ENCODE data around the gene CD6. TPM values are rescaled to one million over a fixed set of nuclear protein-coding genes. Genes with fewer than 3 reads are reported as not detected.

Gene CD6
- total RNA-seq, 2 donors from 2014 or later = 3.0 to 3.8 TPM

DNA sequence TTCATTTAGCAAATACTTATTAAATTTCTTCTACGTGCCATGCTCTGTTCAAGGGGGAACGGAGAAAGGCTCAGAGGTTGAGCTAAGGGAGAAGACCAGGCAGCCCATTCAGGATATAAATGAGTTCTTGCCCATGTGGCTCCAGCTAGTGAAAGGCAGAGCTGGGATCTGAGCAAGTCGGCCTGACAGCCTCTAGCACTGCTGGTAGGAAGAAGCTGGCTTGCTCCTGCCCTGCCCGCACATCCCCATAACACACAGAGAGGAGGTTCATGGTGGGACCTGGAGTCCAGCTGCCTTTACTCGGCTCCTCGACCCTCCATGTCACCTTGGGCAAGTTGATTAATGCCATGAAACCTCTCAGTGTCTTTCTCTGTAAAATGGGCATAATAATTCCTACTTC lies 21.5 kb upstream of the CD6 start:
- Histone ChIP-seq H3K4me1 (no peaks in the 10 kb centered on the region), H3K27ac (no peak overlapping the region), H3K36me3 (no peaks in the 10 kb centered on the region), H3K9ac (ENCODE audit: low read depth in 2 of 2, low read length in 2 of 2) (peak overlapping the region in 1 of 2 donors; percentile 24), H3K9me3 (no peaks in the 10 kb centered on the region), H3K27me3 (no peaks in the 10 kb centered on the region), H3K4me3 (peak overlapping the region; percentile 36)
- intact Hi-C loops (cut with DNase I) = no loop called here
- TF ChIP-seq, protein P1, sequence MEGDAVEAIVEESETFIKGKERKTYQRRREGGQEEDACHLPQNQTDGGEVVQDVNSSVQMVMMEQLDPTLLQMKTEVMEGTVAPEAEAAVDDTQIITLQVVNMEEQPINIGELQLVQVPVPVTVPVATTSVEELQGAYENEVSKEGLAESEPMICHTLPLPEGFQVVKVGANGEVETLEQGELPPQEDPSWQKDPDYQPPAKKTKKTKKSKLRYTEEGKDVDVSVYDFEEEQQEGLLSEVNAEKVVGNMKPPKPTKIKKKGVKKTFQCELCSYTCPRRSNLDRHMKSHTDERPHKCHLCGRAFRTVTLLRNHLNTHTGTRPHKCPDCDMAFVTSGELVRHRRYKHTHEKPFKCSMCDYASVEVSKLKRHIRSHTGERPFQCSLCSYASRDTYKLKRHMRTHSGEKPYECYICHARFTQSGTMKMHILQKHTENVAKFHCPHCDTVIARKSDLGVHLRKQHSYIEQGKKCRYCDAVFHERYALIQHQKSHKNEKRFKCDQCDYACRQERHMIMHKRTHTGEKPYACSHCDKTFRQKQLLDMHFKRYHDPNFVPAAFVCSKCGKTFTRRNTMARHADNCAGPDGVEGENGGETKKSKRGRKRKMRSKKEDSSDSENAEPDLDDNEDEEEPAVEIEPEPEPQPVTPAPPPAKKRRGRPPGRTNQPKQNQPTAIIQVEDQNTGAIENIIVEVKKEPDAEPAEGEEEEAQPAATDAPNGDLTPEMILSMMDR (IDR thresholded peaks at IDR 0.05) = no peak
- no peak for DNase-seq

DNA sequence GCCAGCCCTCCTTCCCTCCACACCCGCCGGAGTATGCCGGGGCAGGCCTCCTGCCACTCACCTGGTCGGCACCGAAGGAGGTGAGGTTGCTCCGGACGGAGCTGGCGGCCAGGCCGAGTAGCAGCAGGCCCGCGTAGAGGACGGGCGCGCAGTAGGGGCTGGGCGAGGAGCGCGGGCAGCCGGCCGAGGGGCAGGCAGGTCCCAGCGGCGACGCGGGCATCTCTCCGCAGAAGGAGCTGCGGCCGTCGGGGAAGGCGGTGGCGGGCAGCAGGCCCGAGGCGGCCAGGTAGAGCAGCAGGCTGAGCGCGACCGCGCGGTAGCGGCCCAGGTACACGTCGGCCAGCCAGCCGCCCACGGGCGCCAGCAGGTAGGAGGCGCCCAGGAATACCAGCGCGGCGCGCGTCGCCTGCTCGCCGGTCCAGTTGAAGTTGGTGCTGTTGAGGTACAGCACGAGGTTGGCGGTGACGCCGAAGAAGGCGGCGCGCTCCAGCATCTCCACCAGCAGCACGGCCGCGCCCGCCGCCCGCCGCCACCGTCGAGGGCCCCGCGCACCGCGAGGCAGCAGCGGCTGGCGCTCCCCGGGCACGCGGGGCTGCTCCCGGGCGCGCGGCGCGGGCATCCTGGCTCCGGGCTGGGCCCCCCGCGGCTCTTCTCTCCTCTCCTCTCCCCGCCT lies 20.4 kb upstream of the CD6 start:
- Histone ChIP-seq H3K36me3 (no peaks in the 10 kb centered on the region), H3K27me3 (no peaks in the 10 kb centered on the region), H3K4me1 (no peaks in the 10 kb centered on the region), H3K4me3 (peak overlapping the region; percentile 36), H3K9me3 (no peaks in the 10 kb centered on the region), H3K27ac (no peak overlapping the region), H3K9ac (ENCODE audit: low read depth in 2 of 2, low read length in 2 of 2) (peak overlapping the region; percentile 70 to 87)
- no peak for DNase-seq
- TF ChIP-seq, protein P1 (IDR thresholded peaks at IDR 0.05) = no peak
- intact Hi-C loops (cut with DNase I) = no loop called here

DNA sequence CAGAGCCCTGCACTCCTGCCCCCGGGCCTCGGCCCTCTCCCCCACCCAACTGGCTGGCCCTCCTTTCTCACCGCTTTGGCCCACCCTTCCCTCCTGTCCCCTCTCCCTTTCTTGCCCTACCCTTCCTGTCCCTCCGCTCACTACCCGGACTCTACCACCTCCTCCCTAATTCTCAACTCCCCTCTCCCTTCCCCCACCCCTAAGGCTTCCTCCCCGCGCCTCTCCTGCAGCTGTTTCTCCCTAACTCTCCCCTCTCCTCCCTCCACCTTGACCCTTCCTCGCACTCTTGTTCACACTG lies 19.9 kb upstream of the CD6 start:
- Histone ChIP-seq H3K4me3 (peak overlapping the region; percentile 36), H3K36me3 (no peaks in the 10 kb centered on the region), H3K27ac (peak overlapping the region; percentile 76), H3K27me3 (no peaks in the 10 kb centered on the region), H3K9ac (ENCODE audit: low read depth in 2 of 2, low read length in 2 of 2) (peak overlapping the region; percentile 70 to 87), H3K4me1 (no peaks in the 10 kb centered on the region), H3K9me3 (no peaks in the 10 kb centered on the region)
- intact Hi-C loops (cut with DNase I) = no loop called here
- TF ChIP-seq, protein P1 (IDR thresholded peaks at IDR 0.05) = no peak
- no peak for DNase-seq

DNA sequence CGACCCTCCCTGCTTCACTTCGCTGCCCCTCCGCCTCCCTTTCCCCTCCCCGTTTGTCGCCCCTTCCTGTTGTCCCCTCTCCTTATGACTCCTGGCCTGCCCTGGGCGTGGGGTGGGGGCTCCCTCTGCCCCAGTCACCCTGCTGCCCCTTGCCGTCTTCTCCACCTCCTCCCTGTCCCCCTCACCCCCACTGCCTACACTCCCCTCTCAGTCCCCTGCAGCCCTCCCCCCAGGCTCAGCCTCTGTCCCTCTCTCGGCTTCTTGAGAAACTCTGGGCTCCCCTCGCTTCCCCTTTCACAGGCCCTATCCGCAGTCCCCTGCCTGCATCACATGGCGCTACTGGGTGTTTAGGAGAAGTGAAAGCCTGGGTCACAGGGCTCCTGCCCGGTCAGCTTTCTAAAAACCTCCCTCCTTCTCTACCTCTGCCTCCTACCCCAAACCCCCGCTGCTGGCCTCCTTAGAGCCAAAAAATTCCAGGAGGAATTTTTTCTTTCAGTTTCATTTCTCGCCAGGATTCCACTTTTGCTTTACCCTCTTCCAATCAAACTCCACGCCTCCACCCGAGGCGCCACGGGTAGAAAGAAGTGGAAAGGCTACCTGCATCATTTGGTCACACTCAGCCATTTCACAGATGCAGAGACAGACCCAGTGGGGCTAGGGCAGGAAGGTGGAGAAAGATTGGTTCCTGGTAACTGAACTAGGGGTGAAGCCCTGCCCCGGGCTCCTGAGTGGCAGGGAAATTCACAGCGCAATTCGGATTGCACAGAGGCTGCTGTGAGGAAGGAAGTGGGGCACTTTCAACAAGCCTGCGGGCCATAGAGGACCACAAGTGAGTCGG lies 19.4 kb upstream of the CD6 start, which contains the start of gene SLC15A3:
SLC15A3 (minus strand) TSS at position 273 of the 838 bp plus-strand sequence. CDS start 625 bp downstream, outside the sequence.
- Histone ChIP-seq H3K27ac (peak within 1 kb of the TSS; percentile 76), H3K9ac (ENCODE audit: low read depth in 2 of 2, low read length in 2 of 2) (peak within 1 kb of the TSS; percentile 70 to 87), H3K9me3 (no peaks in the 10 kb centered on the region), H3K4me3 (peak within 1 kb of the TSS; percentile 36), H3K27me3 (no peaks in the 10 kb centered on the region), H3K36me3 (no peaks in the 10 kb centered on the region), H3K4me1 (no peaks in the 10 kb centered on the region)
- intact Hi-C loops (cut with DNase I) = no loop called here
- peak; percentile 47 for DNase-seq
- TF ChIP-seq, protein P1 (IDR thresholded peaks at IDR 0.05) = no peak

DNA sequence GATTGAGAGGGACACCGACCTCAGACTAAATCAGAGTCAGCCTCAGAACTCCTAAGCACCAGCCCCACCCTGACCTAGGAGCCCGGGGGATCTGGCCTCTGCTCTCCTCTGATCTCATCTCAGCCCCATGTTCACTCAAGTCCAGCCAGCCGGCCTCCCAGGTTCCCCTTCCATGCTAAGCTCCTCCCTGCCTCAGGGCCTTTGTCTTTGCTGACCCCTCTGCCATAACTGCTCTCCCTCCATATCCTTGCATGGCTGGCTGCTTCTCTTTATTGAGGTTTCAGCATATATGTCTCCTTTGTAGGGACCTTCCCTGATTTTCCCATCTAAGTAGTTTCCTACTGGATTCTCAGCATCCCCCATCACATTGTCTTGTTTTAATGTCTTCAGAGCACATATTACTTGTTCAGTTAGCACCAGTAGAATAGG lies 18.7 kb upstream of the CD6 start:
- DNase-seq = no peak
- H3K9ac ChIP-seq (ENCODE audit: low read depth in 2 of 2, low read length in 2 of 2) = peak overlapping the region; percentile 70 to 87
- no peaks in the 10 kb centered on the region for H3K27me3 ChIP-seq
- H3K9me3 ChIP-seq = no peaks in the 10 kb centered on the region
- no peaks in the 10 kb centered on the region for H3K4me1 ChIP-seq
- peak overlapping the region; percentile 36 for H3K4me3 ChIP-seq
- no peaks in the 10 kb centered on the region for H3K36me3 ChIP-seq
- peak overlapping the region; percentile 76 for H3K27ac ChIP-seq
- TF ChIP-seq, protein P1 (IDR thresholded peaks at IDR 0.05) = no peak
- intact Hi-C loops (cut with DNase I) = no loop called here

Data from colonic mucosa (tissue), 4 donors.